LoVo (cell line): ENCODE measurements around the gene KIF2C.
A peak's percentile ranks its signal among the peaks of the same experiment; 100 is the strongest.
"Not testable (repeated sequence)": the region's sequence is repeated elsewhere in the genome, so short reads cannot be mapped to it uniquely, and the experiment has no call there.

Experiments
- DNase-seq: peaks from one replicate; pipeline ENCODE4 v3.0.0-alpha.2; 2016; ENCODE audit warnings: low spot score

Gene KIF2C

GRCh38 chr1:44739307-44740178 is at the start of gene KIF2C:
KIF2C (plus strand) TSS chr1:44739837; CDS start chr1:44739933, 96 bp downstream.
- peak; percentile 99 for DNase-seq

GRCh38 chr1:44693159-44693558 is 46.5 kb upstream of the KIF2C start:
- no peak for DNase-seq

DNA sequence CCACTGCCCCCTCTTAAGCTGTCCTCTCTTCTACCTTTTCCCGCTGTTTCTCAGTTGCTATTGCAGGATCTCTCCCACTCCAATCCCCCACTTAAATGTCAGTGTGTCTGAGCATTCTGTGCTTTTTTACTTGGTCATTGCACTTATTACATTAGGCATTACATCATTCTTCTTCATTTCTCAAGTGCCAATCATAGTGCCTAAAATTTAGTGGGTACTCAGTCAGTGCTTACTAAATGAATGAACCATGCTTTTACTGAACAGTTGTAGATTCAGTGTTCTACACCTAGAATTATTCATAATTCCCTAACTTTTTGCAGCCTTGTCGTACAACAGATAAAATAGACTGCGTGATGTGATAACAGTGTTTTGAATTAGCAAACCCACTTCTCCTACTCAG is 45.7 kb upstream of the KIF2C start:
- DNase-seq = no peak

- DNase-seq = no peak
Observed at GRCh38 chr1:44694863-44695478, 44.7 kb upstream of the KIF2C start.

- DNase-seq = no peak
Observed at GRCh38 chr1:44695671-44696070, 44.0 kb upstream of the KIF2C start.

DNA sequence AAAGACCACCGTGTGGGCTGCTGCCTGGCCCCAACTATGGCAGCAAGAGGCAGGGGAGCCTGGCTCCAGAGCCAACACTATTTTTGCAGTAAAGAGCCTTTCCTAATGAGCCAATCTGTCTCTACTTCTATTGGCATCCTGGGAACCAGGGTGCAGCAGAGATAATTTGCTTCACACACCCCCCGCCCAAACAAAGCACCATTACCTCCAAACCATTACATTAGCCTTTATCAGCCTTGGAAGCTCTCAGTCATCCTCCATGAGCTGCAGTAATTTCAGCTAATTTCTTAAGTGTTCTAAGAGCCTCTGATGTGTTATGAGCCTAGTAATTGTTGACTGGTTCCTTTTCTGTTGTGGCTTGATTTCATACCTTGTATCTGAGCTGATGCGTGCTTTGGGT is 43.5 kb upstream of the KIF2C start:
- DNase-seq = no peak

GRCh38 chr1:44696789-44697345 is 42.8 kb upstream of the KIF2C start:
- no peak for DNase-seq

DNA sequence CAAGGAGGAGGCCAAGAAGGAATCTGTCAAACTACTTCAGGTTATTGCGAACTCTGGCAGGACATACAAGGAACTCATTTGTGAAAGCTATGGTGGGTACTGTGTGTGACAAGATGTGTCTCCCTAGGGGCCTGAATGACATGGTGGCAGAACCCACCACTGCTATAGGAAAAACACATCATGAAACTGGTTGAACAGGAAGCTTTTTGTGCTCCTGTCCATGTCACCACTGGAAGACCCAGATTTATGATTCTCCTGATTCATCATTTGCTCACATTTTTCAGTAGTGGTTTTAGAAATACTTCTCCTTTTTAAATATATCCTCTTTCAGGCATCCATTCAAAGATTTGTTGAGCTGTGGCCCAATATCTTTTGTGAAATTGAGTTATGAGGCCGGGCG is 41.5 kb upstream of the KIF2C start:
- DNase-seq = no peak

- DNase-seq = not testable (repeated sequence)
Observed at GRCh38 chr1:44699375-44699774, 40.3 kb upstream of the KIF2C start.

DNA sequence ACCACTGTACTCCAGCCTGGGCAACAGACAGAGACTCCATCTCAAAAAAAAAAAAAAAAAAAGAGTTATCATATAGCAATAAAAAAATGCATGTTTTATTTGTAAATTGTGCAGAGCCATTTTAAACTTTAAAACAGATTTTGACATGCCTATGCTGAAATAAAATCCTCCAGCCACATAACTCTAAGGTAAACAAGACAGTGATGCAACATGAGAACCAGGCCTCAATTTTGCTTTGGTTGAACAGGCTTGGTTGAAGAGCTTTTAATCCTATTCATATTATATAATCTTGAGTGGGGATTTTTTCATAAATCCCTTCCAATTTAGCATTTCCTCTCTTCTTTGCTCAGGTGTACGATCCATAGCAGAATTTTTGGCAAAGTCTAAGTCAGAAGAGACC is 39.1 kb upstream of the KIF2C start:
- no peak for DNase-seq

- no peak for DNase-seq
Observed at GRCh38 chr1:44701141-44701573, 38.5 kb upstream of the KIF2C start.

DNA sequence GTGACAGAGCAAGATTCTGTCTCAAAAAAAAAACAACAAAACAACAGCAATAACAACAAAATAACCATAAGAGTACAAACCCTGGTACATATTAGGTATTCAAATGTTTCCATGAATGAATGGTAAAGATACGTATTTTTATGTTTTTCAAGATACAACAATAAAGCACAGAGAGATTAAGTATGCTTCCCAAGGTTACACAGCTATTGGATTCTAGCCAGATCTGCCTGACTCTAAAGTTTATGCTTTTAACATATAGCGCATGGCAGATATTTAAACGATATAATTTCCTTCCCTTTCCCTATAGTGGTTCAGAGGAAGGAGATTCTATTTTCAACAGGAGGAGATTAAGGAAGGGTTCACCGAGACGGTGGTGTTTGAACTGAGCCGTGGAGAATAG is 34.2 kb upstream of the KIF2C start:
- DNase-seq = no peak

- DNase-seq = no peak
Observed at GRCh38 chr1:44705938-44706337, 33.7 kb upstream of the KIF2C start.

- peak; percentile 9 for DNase-seq
Observed at GRCh38 chr1:44707112-44707881, 32.3 kb upstream of the KIF2C start.

DNA sequence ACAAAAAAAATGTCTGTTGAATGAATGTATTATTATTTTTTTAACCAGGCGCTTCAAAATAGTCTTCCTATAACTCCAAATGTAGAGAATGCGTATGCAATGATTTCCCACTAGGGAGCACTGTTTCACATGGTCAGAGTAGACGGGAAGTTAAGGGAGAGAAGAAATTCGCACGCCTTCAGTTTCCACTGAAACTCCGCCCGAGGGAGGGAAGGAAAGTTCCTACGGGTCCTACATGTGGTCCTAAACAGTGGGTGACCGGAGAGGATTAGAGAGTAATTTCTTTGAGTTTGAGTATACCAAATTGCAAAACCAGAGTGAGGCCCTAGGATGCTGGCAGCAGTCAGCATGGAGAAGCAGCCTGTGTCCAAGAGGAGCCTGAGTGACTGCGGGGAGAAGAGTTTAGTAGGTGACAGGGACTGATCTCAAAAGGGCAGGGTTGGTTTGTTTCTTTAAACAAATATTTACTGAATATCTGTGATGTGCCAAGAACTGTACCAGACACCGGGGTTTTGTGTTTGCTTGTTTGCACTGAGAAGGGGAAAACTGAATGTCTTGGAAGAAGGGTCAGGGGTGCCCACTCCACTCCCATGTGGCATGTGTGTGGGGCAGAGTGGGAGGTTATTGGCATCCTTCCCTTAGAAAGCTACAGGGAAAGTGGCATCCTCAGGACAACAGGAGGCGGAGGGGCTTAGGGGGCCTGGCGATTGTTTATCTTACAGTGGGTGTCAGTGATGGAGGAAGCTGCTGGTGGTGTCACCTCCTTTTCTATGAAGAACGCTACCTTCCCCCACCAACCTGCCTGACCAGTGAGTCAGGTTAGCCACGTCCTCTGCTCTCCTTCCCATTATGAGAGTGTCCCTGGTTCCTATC is 31.4 kb upstream of the KIF2C start:
- DNase-seq = peak; percentile 53

DNA sequence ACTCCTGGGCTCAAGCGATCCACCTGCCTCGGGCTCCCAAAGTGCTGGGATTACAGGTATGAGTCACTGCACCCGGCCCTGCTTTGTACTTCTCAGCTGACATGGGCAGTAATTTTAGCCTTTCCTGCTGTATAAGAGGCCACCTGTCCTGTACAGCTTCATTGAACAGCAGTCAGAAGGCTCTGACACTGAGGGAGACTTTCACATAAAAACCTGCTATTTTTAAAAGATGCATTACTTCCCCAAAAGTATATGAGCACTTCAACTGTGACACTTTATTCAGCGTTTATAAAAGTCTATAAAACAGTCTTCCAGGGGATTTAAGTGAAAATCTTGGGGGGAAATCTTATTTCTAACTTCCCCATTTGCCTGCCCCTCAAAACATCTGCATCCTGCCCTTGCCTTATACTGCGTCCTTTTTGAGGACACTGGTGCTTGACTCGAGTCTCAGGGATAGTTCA is 26.3 kb upstream of the KIF2C start:
- DNase-seq = peak; percentile 36

DNA sequence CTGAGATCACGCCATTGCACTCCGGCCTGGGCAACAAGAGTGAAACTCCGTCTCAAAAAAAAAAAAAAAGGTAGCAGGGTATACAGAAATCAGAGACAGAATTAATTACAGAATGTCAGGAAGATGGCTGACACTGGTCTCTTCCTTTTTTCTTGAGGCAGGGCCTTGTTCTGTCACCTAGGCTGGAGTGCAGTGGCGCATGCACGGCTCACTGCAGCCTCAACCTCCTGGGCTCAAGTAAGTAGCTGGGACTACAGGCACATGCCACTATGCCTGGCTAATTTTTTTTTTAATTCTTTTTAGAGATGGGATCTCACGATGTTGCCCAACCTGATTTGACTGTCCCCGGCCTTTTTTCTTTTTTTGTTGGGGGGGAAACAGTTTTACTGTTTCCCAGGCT is 25.1 kb upstream of the KIF2C start:
- no peak for DNase-seq

- DNase-seq = peak; percentile 73
Observed at GRCh38 chr1:44714944-44715571, 24.6 kb upstream of the KIF2C start.

DNA sequence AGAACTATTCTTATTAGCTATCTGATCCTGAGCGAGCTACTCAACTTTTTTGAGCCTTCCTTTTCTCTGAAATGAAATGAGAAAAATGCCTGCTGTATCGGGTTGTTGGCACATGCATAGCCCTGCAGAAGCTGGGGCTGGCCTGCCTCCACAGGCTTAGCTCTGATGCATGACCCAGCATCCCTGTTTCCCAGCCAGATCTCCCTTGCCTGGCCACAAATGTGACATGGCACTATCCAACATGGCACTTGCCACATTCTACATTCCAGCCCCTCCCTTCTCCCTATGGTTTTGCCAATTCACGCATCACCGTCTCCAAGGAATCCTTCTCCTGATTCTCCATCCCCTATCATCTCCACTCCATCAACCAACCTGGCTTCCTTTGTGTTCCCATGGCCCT is 22.5 kb upstream of the KIF2C start:
- DNase-seq = no peak

GRCh38 chr1:44717653-44718052 is 22.0 kb upstream of the KIF2C start:
- DNase-seq = no peak

DNA sequence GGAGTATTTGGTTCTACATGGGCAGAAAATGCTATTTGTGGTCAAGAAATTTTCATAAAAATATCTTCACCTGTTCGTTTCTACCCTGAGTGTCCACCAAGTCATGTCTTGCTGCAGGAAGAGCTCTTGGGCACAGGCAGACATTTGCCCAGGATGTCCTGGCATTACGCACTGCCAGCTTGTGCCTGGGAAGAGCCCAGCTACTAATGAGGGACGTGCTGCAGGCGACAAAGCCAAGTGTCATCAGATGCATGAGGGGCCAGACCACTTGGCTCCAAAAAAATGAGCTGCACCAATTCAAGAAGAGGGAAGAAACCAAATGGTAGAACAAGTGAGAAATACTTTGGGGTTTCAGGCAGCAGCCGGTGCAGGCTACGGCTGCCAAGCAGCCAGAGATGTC is 21.5 kb upstream of the KIF2C start:
- DNase-seq = no peak
